HEK293 (cell line): ENCODE results near the gene GARRE1.

Source experiments
- CTCF ChIA-PET: fragments of 350-600 bp; formaldehyde crosslinking; extraction: SDS; loops from one replicate; lab custom pipeline; 2021; ENCODE audit warnings: antibody characterized with exemption; lab: Yijun Ruan, JAX
- POLR2A ChIA-PET: fragments of 300-600 bp; formaldehyde crosslinking; extraction: SDS; loops from one replicate; lab custom pipeline; 2020; ENCODE audit warnings: antibody characterized with exemption, inconsistent platforms; lab: Yijun Ruan, JAX
- H3K27ac ChIP-seq: fragments of 200-500 bp; sonication (Bioruptor generic); 2 replicates; pipeline ENCODE4 v1.5.1; 2014; ENCODE audit warnings: low read depth, low read length, control low read depth, inconsistent platforms; ENCODE audit errors: extremely low read depth
- H3K36me3 ChIP-seq, 2 experiments: fragments of 200-500 bp in 1 of 2; sonication (Bioruptor generic) in 1 of 2; 1 replicate in 1 of 2; 2 replicates in 1 of 2; pipeline ENCODE4 v1.5.1; 2014 to 2017; ENCODE audit warnings: inconsistent platforms in 2 of 2, low read length in 2 of 2; ENCODE audit not compliant: control insufficient read depth in 2 of 2, insufficient read depth in 1 of 2
- H3K4me1 ChIP-seq: fragments of 200-500 bp; sonication (Bioruptor generic); 2 replicates; pipeline ENCODE4 v1.5.1; 2014; ENCODE audit warnings: mild to moderate bottlenecking, low read length, inconsistent platforms; ENCODE audit not compliant: control insufficient read depth, insufficient read depth
- H3K4me3 ChIP-seq: 2 replicates; pipeline ENCODE4 v1.5.1; 2011; ENCODE audit warnings: low read depth, mild to moderate bottlenecking, control low read depth, low read length, moderate library complexity
- H3K9me3 ChIP-seq: fragments of 200-500 bp; sonication (Bioruptor generic); 2 replicates; pipeline ENCODE4 v1.5.1; 2014; ENCODE audit warnings: low read depth, low read length, inconsistent platforms; ENCODE audit not compliant: control insufficient read depth, insufficient read depth
- FEZF1 ChIP-seq: fragments of 450-650 bp; formaldehyde crosslinking; IDR thresholded peaks from 2 replicates; pipeline ENCODE4 v1.5.1; 2016; ENCODE audit warnings: missing biosample characterization, missing genetic modification characterization
- KLF16 ChIP-seq: fragments of 450-650 bp; formaldehyde crosslinking; IDR thresholded peaks from 2 replicates; pipeline ENCODE4 v1.5.1; 2017; ENCODE audit warnings: missing biosample characterization, missing genetic modification characterization
- TCF7L2 ChIP-seq: IDR thresholded peaks from 2 replicates; pipeline ENCODE4 v1.6.1; 2011; ENCODE audit warnings: low read depth, mild to moderate bottlenecking, inconsistent platforms, low read length, moderate library complexity, borderline replicate concordance
- ZNF146 ChIP-seq: fragments of 450-650 bp; formaldehyde crosslinking; IDR thresholded peaks from 2 replicates; pipeline ENCODE4 v1.5.1; 2016; ENCODE audit warnings: missing biosample characterization, missing genetic modification characterization
- ZNF223 ChIP-seq: fragments of 450-650 bp; formaldehyde crosslinking; IDR thresholded peaks from 2 replicates; pipeline ENCODE4 v1.5.1; 2016; ENCODE audit warnings: missing biosample characterization, missing genetic modification characterization
- ZNF292 ChIP-seq: fragments of 450-650 bp; formaldehyde crosslinking; IDR thresholded peaks from 2 replicates; pipeline ENCODE4 v1.5.1; 2016; ENCODE audit warnings: low read depth, missing biosample characterization, missing genetic modification characterization, borderline replicate concordance
- ZNF658 ChIP-seq: fragments of 450-650 bp; formaldehyde crosslinking; IDR thresholded peaks from 2 replicates; pipeline ENCODE4; 2016; ENCODE audit warnings: missing biosample characterization, missing genetic modification characterization
- TF ChIP-seq, protein P1 (sequence below): fragments of 450-650 bp; formaldehyde crosslinking; IDR thresholded peaks from 2 replicates; pipeline ENCODE4 v1.5.1; 2016; ENCODE audit warnings: missing biosample characterization, missing genetic modification characterization
- TF ChIP-seq, protein P2 (sequence below): fragments of 450-650 bp; formaldehyde crosslinking; IDR thresholded peaks from 2 replicates; pipeline ENCODE4 v1.5.1; 2016; ENCODE audit warnings: missing biosample characterization, missing genetic modification characterization
- TF ChIP-seq, protein P3 (sequence below): fragments of 450-650 bp; formaldehyde crosslinking; IDR thresholded peaks from 2 replicates; pipeline ENCODE4 v1.5.1; 2017; ENCODE audit warnings: missing biosample characterization, mild to moderate bottlenecking, missing genetic modification characterization, moderate library complexity
- TF ChIP-seq, protein P4 (sequence below): fragments of 450-650 bp; formaldehyde crosslinking; IDR thresholded peaks from 2 replicates; pipeline ENCODE4 v1.5.1; 2016; ENCODE audit warnings: missing biosample characterization, missing genetic modification characterization
- TF ChIP-seq, protein P5 (sequence below): fragments of 450-650 bp; formaldehyde crosslinking; IDR thresholded peaks from 2 replicates; pipeline ENCODE4 v1.5.1; 2016; ENCODE audit warnings: missing biosample characterization, missing genetic modification characterization
- TF ChIP-seq, protein P6 (sequence below): fragments of 450-650 bp; formaldehyde crosslinking; IDR thresholded peaks from 2 replicates; pipeline ENCODE4 v1.5.1; 2017; ENCODE audit warnings: missing biosample characterization, missing genetic modification characterization
- TF ChIP-seq, protein P7 (sequence below): fragments of 450-650 bp; formaldehyde crosslinking; optimal IDR thresholded peaks from 2 replicates; pipeline ENCODE3; 2016; ENCODE audit warnings: missing biosample characterization, mild to moderate bottlenecking, missing genetic modification characterization
- TF ChIP-seq, protein P8 (sequence below): fragments of 450-650 bp; formaldehyde crosslinking; IDR thresholded peaks from 2 replicates; pipeline ENCODE4 v1.5.1; 2016; ENCODE audit warnings: missing biosample characterization, missing genetic modification characterization

Gene GARRE1

DNA sequence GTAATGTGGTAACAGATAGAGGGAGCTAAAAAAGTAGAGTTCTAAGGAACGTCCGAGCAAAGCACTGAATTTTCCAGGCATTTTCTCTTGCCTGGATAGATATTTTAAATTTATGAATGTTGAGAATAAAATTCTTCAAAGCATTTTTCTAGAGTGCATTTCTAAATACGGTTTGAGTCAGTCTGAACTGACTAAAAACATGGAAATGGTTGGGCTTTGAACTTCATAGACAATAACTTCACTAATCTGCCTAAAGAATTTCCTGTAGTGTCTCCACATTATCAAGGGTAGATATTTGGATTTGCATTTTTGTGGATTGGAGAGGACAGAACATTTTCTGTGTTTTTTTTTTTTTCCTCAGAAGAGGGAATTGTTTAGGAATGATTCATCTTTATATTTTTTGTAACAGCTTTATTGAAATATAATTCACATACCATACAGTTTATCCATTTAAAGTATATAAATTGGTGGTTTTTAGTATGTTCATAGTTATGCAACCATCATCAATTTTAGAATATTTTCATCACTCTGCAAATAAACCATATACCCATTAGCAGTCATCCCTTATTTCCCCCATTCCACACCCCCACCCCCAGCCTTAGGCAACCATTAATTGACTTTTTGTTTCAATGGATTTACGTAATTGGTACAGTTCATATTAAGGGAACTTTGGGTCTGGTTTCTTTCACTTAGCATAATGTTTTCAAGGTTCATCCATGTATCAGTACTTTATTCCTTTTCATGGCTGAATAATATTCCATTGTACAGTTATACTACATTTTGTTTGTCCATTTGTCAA, 20.7 kb downstream of the GARRE1 start:
- Histone ChIP-seq H3K4me3 (no peak overlapping the region), H3K27ac (no peak overlapping the region; the same call in 1 of the 2 replicates), H3K9me3 (peaks cover 2% of the 10 kb centered on the region), H3K36me3 (peaks cover 0 to 24% of the 10 kb centered on the region in 2 experiments; a peak in 2 of 3 replicates), H3K4me1 (peaks cover 19% of the 10 kb centered on the region)
- POLR2A ChIA-PET, result no interaction called here
- TF ChIP-seq ZNF658 (no peak), ZNF223 (tag by site-specific recombination) (no peak), FEZF1 (tag by site-specific recombination) (no peak), ZNF292 (no peak), ZNF146 (peak; percentile 100), KLF16 (0 out of 2 replicates have a peak, but pooled peaks have one; percentile 20), TCF7L2 (no peak)
- TF ChIP-seq, protein P1, sequence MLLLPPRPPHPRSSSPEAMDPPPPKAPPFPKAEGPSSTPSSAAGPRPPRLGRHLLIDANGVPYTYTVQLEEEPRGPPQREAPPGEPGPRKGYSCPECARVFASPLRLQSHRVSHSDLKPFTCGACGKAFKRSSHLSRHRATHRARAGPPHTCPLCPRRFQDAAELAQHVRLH (tag by site-specific recombination), result peak; percentile 91
- TF ChIP-seq, protein P2, sequence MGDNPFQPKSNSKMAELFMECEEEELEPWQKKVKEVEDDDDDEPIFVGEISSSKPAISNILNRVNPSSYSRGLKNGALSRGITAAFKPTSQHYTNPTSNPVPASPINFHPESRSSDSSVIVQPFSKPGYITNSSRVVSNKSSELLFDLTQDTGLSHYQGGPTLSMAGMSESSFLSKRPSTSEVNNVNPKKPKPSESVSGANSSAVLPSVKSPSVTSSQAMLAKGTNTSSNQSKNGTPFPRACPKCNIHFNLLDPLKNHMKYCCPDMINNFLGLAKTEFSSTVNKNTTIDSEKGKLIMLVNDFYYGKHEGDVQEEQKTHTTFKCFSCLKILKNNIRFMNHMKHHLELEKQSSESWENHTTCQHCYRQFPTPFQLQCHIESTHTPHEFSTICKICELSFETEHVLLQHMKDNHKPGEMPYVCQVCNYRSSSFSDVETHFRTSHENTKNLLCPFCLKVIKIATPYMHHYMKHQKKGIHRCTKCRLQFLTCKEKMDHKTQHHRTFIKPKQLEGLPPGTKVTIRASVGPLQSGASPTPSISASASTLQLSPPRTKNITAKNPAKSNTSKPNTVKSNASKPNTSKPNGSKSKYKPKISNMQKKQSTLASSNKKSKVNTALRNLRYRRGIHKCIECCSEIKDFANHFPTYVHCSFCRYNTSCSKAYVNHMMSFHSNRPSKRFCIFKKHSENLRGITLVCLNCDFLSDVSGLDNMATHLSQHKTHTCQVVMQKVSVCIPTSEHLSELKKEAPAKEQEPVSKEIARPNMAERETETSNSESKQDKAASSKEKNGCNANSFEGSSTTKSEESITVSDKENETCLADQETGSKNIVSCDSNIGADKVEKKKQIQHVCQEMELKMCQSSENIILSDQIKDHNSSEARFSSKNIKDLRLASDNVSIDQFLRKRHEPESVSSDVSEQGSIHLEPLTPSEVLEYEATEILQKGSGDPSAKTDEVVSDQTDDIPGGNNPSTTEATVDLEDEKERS (tag by site-specific recombination), result peak; percentile 76; the same call in 1 of the 2 replicates
- TF ChIP-seq, protein P3, sequence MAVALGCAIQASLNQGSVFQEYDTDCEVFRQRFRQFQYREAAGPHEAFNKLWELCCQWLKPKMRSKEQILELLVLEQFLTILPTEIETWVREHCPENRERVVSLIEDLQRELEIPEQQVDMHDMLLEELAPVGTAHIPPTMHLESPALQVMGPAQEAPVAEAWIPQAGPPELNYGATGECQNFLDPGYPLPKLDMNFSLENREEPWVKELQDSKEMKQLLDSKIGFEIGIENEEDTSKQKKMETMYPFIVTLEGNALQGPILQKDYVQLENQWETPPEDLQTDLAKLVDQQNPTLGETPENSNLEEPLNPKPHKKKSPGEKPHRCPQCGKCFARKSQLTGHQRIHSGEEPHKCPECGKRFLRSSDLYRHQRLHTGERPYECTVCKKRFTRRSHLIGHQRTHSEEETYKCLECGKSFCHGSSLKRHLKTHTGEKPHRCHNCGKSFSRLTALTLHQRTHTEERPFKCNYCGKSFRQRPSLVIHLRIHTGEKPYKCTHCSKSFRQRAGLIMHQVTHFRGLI (tag by site-specific recombination), result peak; percentile 92
- TF ChIP-seq, protein P4, sequence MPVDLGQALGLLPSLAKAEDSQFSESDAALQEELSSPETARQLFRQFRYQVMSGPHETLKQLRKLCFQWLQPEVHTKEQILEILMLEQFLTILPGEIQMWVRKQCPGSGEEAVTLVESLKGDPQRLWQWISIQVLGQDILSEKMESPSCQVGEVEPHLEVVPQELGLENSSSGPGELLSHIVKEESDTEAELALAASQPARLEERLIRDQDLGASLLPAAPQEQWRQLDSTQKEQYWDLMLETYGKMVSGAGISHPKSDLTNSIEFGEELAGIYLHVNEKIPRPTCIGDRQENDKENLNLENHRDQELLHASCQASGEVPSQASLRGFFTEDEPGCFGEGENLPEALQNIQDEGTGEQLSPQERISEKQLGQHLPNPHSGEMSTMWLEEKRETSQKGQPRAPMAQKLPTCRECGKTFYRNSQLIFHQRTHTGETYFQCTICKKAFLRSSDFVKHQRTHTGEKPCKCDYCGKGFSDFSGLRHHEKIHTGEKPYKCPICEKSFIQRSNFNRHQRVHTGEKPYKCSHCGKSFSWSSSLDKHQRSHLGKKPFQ (tag by site-specific recombination), result no peak
- TF ChIP-seq, protein P5, sequence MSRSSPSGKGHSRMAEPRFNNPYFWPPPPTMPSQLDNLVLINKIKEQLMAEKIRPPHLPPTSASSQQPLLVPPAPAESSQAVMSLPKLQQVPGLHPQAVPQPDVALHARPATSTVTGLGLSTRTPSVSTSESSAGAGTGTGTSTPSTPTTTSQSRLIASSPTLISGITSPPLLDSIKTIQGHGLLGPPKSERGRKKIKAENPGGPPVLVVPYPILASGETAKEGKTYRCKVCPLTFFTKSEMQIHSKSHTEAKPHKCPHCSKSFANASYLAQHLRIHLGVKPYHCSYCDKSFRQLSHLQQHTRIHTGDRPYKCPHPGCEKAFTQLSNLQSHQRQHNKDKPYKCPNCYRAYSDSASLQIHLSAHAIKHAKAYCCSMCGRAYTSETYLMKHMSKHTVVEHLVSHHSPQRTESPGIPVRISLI, result peak; percentile 41; the same call in 1 of the 2 replicates
- TF ChIP-seq, protein P6, sequence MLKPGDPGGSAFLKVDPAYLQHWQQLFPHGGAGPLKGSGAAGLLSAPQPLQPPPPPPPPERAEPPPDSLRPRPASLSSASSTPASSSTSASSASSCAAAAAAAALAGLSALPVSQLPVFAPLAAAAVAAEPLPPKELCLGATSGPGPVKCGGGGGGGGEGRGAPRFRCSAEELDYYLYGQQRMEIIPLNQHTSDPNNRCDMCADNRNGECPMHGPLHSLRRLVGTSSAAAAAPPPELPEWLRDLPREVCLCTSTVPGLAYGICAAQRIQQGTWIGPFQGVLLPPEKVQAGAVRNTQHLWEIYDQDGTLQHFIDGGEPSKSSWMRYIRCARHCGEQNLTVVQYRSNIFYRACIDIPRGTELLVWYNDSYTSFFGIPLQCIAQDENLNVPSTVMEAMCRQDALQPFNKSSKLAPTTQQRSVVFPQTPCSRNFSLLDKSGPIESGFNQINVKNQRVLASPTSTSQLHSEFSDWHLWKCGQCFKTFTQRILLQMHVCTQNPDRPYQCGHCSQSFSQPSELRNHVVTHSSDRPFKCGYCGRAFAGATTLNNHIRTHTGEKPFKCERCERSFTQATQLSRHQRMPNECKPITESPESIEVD (tag by site-specific recombination), result peak; percentile 50; the same call in 1 of the 2 replicates
- TF ChIP-seq, all 188 proteins: peak for 7
- CTCF ChIA-PET, result interaction anchor here (0.8 to 2.3 kb wide), 2 partner anchors 61 to 71 kb away, joined by 3 to 6 read pairs; no protein-coding TSS in a partner anchor

DNA sequence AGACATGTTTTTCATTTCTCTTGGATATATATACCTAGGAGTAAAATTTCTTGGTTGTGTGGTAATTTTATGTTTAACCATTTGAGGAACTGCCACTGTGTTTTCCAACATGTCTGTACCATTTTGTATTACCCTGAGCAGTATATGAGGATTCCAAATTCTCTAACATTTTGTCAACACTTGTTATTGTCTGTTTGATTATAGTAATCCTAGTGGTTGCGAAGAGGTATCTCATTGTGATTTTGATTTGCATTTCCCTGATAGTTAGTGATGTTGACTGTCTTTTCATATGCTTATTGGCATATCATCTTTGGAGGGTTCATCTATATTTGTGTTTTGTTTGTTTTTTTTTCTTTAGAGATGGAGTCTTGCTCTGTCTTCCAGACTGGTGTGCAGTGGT, 21.4 kb downstream of the GARRE1 start:
- POLR2A ChIA-PET, result no interaction called here
- Histone ChIP-seq H3K4me1 (peaks cover 13% of the 10 kb centered on the region), H3K27ac (no peak overlapping the region), H3K36me3 (peaks cover 0 to 26% of the 10 kb centered on the region in 2 experiments; a peak in 2 of 3 replicates), H3K4me3 (no peak overlapping the region), H3K9me3 (peaks cover 2% of the 10 kb centered on the region)
- TF ChIP-seq, protein P7, sequence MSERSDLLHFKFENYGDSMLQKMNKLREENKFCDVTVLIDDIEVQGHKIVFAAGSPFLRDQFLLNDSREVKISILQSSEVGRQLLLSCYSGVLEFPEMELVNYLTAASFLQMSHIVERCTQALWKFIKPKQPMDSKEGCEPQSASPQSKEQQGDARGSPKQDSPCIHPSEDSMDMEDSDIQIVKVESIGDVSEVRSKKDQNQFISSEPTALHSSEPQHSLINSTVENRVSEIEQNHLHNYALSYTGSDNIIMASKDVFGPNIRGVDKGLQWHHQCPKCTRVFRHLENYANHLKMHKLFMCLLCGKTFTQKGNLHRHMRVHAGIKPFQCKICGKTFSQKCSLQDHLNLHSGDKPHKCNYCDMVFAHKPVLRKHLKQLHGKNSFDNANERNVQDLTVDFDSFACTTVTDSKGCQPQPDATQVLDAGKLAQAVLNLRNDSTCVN (tag by site-specific recombination), result peak; percentile 10
- TF ChIP-seq, protein P8, sequence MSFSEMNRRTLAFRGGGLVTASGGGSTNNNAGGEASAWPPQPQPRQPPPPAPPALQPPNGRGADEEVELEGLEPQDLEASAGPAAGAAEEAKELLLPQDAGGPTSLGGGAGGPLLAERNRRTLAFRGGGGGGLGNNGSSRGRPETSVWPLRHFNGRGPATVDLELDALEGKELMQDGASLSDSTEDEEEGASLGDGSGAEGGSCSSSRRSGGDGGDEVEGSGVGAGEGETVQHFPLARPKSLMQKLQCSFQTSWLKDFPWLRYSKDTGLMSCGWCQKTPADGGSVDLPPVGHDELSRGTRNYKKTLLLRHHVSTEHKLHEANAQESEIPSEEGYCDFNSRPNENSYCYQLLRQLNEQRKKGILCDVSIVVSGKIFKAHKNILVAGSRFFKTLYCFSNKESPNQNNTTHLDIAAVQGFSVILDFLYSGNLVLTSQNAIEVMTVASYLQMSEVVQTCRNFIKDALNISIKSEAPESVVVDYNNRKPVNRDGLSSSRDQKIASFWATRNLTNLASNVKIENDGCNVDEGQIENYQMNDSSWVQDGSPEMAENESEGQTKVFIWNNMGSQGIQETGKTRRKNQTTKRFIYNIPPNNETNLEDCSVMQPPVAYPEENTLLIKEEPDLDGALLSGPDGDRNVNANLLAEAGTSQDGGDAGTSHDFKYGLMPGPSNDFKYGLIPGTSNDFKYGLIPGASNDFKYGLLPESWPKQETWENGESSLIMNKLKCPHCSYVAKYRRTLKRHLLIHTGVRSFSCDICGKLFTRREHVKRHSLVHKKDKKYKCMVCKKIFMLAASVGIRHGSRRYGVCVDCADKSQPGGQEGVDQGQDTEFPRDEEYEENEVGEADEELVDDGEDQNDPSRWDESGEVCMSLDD (tag by site-specific recombination), result no peak
- CTCF ChIA-PET, result interaction anchor here (2.1 kb wide), 1 partner anchor 71 kb away, joined by 7 read pairs; no protein-coding TSS in a partner anchor
